Vagina (tissue), 2 donors: Measurements from ENCODE around the gene TCOF1. TPM values are rescaled to one million over a fixed set of nuclear protein-coding genes. Genes with fewer than 3 reads are reported as not detected.

Experiments used
- DNase-seq, 2 donors: peaks; one replicate each; pipeline ENCODE4 v3.0.0-alpha.2; 2017; ENCODE audit errors: extremely low spot score in 2 of 2
- H3K27ac ChIP-seq: fragments of 200-600 bp; sonication (generic); one replicate; pipeline ENCODE4 v1.5.1; 2019
- H3K27me3 ChIP-seq: fragments of 200-600 bp; sonication (generic); one replicate; pipeline ENCODE4 v1.5.1; 2019
- H3K36me3 ChIP-seq, 2 donors: fragments of 200-600 bp; sonication (generic); one replicate each; pipeline ENCODE4 v1.5.1; 2017 to 2019
- H3K4me1 ChIP-seq: fragments of 200-600 bp; sonication (generic); one replicate; pipeline ENCODE4 v1.5.1; 2019
- H3K4me3 ChIP-seq, 2 donors: fragments of 200-600 bp; sonication (generic); 1 replicate in 1 of 2; 2 replicates in 1 of 2; pipeline ENCODE4 v1.5.1; 2016 to 2019
- H3K9me3 ChIP-seq: fragments of 200-600 bp; sonication (generic); one replicate; pipeline ENCODE4 v1.5.1; 2019
- POLR2A ChIP-seq, 2 donors: fragments of 450-650 bp; IDR thresholded peaks; one replicate each; pipeline ENCODE4 v1.6.1; 2017; ENCODE audit warnings: antibody characterized with exemption in 2 of 2, mild to moderate bottlenecking in 2 of 2, moderate library complexity in 2 of 2
- POLR2AphosphoS5 ChIP-seq, 2 donors: sonication (generic); formaldehyde crosslinking; IDR thresholded peaks; one replicate each; pipeline ENCODE4 v1.9.0; 2017; ENCODE audit warnings: antibody characterized with exemption in 2 of 2, mild to moderate bottlenecking in 2 of 2, low read depth in 1 of 2; ENCODE audit not compliant: insufficient read depth in 1 of 2
- intact Hi-C: fragments of 100-400 bp; cut with DNase I; formaldehyde crosslinking; loops from one replicate; pipeline ENCODE4 v1.15.1; 2023
- total RNA-seq: library from RNA; depleted of rRNA; stranded (reverse); fragments of >200 nt; gene quantifications from one replicate; pipeline ENCODE4 v1.2.3, GENCODE V29; 2016
- TF ChIP-seq, protein P1 (sequence below), 3 experiments: fragments of 450-650 bp in 2 of 3; fragments of 200-600 bp in 1 of 3; sonication (generic) in 1 of 3; IDR thresholded peaks; one replicate each; pipeline ENCODE4 v1.5.1; 2017 to 2019; ENCODE audit warnings: antibody characterized with exemption in 3 of 3, mild to moderate bottlenecking in 2 of 3, moderate library complexity in 2 of 3

TCOF1 gene
- total RNA-seq, 1 donor from 2014 or later = 39.3 TPM

DNA sequence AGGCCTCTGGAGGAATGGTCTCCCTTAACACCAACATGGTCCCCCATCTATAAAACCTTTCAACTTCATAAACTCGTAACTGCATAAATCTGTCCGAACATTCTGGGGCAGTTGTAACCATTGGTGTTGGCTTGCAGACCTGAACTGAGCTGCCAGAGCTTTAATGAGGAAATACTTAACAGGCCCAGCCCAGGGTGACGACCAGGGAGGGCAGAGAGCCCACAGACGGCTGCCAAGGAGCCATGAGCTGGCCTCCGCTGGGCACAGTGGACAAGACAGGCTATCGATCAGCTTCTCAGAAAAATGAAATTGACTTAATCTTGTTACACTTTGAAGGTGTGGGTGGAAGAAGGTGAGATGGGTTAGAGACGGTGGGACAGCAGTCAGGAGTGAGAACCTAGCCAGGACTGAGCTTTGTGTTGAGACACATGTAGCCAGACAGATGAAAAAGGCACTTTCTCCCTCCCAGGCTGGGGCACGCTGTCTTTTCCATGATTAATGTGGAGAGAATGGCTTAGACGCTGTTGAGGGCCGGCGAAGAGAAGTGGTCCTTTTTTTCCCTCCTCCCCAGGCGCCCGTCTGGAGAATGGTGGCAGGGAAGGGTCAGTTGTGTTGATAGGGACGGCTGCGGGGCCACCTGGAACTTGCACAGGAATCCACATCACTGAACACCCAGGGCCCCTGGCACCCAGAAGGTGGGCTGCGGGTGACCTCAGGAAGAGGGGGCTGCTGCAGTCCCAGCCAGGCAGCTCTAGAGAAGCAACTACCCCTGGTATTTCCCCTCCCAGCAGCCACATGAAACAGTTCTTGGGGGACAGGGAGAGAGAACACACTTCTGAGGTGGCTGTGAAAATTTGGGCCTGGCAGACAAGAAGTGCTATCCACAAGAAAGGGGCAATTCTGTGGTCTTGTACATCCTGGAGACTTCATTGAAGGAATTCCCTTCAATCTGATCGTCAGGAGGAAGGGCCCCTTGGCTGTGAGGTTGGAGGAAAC lies 27.3 kb upstream of the TCOF1 start:
- Histone ChIP-seq H3K4me1 (peaks cover 7% of the 10 kb centered on the region), H3K4me3 (no peak overlapping the region), H3K27ac (no peak overlapping the region), H3K36me3 (no peaks in the 10 kb centered on the region), H3K9me3 (no peaks in the 10 kb centered on the region), H3K27me3 (no peaks in the 10 kb centered on the region)
- TF ChIP-seq POLR2A (IDR thresholded peaks at IDR 0.05) (no peak), POLR2AphosphoS5 (IDR thresholded peaks at IDR 0.05; ENCODE audit: insufficient read depth in 1 of 2, low read depth in 1 of 2) (no peak)
- TF ChIP-seq, protein P1, sequence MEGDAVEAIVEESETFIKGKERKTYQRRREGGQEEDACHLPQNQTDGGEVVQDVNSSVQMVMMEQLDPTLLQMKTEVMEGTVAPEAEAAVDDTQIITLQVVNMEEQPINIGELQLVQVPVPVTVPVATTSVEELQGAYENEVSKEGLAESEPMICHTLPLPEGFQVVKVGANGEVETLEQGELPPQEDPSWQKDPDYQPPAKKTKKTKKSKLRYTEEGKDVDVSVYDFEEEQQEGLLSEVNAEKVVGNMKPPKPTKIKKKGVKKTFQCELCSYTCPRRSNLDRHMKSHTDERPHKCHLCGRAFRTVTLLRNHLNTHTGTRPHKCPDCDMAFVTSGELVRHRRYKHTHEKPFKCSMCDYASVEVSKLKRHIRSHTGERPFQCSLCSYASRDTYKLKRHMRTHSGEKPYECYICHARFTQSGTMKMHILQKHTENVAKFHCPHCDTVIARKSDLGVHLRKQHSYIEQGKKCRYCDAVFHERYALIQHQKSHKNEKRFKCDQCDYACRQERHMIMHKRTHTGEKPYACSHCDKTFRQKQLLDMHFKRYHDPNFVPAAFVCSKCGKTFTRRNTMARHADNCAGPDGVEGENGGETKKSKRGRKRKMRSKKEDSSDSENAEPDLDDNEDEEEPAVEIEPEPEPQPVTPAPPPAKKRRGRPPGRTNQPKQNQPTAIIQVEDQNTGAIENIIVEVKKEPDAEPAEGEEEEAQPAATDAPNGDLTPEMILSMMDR (IDR thresholded peaks at IDR 0.05) = no peak
- no peak for DNase-seq
- intact Hi-C loops = no loop called here

DNA sequence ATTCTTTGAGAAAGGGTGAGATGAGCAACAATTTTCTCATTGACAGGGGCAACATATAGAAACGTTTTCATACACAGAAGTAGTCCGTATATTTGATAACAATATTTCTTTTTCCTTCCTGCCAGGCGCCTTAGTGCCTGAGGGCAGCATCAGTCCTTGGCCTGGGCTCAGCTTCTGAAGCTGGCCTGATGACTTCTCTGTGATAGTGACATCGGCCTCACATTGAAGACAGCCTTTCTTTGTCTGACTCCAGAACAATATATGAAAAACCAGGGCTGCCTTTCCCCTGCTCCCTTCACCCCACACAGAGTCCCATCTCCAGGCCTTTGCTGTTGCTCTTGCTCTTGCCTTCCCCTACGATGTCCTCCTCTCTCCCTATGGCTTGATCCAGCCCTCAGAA lies 24.1 kb upstream of the TCOF1 start:
- no peaks in the 10 kb centered on the region for H3K9me3 ChIP-seq
- H3K4me1 ChIP-seq = no peaks in the 10 kb centered on the region
- H3K4me3 ChIP-seq = no peak overlapping the region
- TF ChIP-seq POLR2A (IDR thresholded peaks at IDR 0.05) = no peak
- no peak for TF ChIP-seq POLR2AphosphoS5 (IDR thresholded peaks at IDR 0.05; ENCODE audit: insufficient read depth in 1 of 2, low read depth in 1 of 2)
- TF ChIP-seq, protein P1 (IDR thresholded peaks at IDR 0.05) = no peak
- intact Hi-C loops = no loop called here
- H3K36me3 ChIP-seq = no peaks in the 10 kb centered on the region
- DNase-seq = no peak
- no peaks in the 10 kb centered on the region for H3K27me3 ChIP-seq
- H3K27ac ChIP-seq = no peak overlapping the region

DNA sequence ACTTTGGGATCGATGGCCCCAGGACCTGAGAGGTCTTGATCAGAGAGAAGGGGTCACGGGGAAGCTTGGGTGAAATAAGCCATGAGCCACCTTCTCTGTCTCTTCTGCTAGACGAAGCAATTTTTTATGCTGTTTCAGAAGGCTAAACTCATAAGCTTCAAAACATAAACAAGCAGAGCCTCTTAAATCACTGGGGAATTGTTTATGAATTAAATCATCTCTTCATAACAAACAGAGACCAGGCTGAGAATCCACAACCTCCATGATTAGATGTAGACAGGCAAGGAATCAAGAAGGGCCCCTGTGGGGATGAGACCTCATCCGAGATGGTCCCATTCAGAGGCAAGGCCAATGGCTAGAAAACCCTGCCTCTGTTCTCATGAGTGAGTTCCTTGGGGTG lies 21.7 kb upstream of the TCOF1 start:
- Histone ChIP-seq H3K4me1 (no peaks in the 10 kb centered on the region), H3K4me3 (no peak overlapping the region), H3K27ac (no peak overlapping the region), H3K9me3 (no peaks in the 10 kb centered on the region), H3K36me3 (no peaks in the 10 kb centered on the region), H3K27me3 (no peaks in the 10 kb centered on the region)
- DNase-seq = no peak
- TF ChIP-seq POLR2AphosphoS5 (IDR thresholded peaks at IDR 0.05; ENCODE audit: insufficient read depth in 1 of 2, low read depth in 1 of 2) (no peak), POLR2A (IDR thresholded peaks at IDR 0.05) (no peak)
- TF ChIP-seq, protein P1 (IDR thresholded peaks at IDR 0.05) = no peak
- intact Hi-C loops = no loop called here

DNA sequence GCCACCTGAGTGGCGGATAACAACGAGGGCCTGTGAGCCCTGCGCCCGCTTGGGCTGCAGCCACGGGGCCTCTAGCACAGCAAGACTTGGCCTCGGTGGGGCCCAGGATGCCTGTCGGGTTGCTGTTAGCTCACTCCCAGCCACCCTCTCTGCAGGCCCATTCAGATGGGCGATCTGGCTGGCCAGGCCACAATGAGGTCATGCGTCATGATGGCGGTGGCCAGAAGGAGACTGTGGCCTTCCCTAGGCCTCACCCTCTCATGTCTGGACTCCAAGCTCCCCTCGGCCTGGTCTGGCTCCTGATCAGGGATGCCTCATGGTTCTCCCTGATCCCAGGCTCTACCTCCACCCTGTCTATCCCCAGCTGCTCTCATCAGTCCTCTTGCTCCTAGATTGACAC lies 19.0 kb upstream of the TCOF1 start:
- Histone ChIP-seq H3K4me3 (no peak overlapping the region), H3K27ac (no peak overlapping the region)
- intact Hi-C loops = no loop called here

More for the DNA sequence above, 19.0 kb upstream of the TCOF1 start:
- Histone ChIP-seq H3K36me3 (no peaks in the 10 kb centered on the region), H3K27me3 (no peaks in the 10 kb centered on the region), H3K4me1 (no peaks in the 10 kb centered on the region), H3K9me3 (no peaks in the 10 kb centered on the region)
- no peak for DNase-seq
- no peak for TF ChIP-seq POLR2A (IDR thresholded peaks at IDR 0.05)
- no peak for TF ChIP-seq POLR2AphosphoS5 (IDR thresholded peaks at IDR 0.05; ENCODE audit: insufficient read depth in 1 of 2, low read depth in 1 of 2)
- TF ChIP-seq, protein P1 (IDR thresholded peaks at IDR 0.05) = no peak
